Astrocyte (in vitro differentiated cells and primary cell): Measurements from ENCODE around the gene AUTS2.

ENCODE experiments used
- CTCF ChIP-seq: IDR thresholded peaks from 2 replicates; pipeline ENCODE4 v1.5.1; 2011; ENCODE audit warnings: low read depth, mild to moderate bottlenecking, inconsistent platforms, low read length, moderate library complexity; ENCODE audit not compliant: insufficient read depth
- EZH2 ChIP-seq: IDR thresholded peaks from 2 replicates; pipeline ENCODE4 v1.6.1; 2012; ENCODE audit warnings: mild to moderate bottlenecking, low read length, inconsistent platforms; ENCODE audit not compliant: insufficient read depth

- TF ChIP-seq CTCF (no peak), EZH2 (no peak)
Observed at GRCh38 chr7:70131817-70132216, 533.5 kb downstream of the AUTS2 start.
